GM19025 (cell line): ENCODE data around the gene C4orf50.

Source experiments
- ATAC-seq: cut with Tn5 transposase; IDR thresholded peaks from one replicate; pipeline ENCODE4 v1.9.1; 2021; ENCODE audit warnings: mild to moderate bottlenecking, low read depth, moderate library complexity; ENCODE audit not compliant: unreplicated experiment

The C4orf50 gene

GRCh38 chr4:5927116-5927515 lies 91.1 kb downstream of the C4orf50 start:
- no peak for ATAC-seq

- no peak for ATAC-seq
Measured at GRCh38 chr4:5926598-5926997, 91.6 kb downstream of the C4orf50 start.

GRCh38 chr4:5925419-5926200 lies 92.6 kb downstream of the C4orf50 start:
- ATAC-seq: no peak

DNA sequence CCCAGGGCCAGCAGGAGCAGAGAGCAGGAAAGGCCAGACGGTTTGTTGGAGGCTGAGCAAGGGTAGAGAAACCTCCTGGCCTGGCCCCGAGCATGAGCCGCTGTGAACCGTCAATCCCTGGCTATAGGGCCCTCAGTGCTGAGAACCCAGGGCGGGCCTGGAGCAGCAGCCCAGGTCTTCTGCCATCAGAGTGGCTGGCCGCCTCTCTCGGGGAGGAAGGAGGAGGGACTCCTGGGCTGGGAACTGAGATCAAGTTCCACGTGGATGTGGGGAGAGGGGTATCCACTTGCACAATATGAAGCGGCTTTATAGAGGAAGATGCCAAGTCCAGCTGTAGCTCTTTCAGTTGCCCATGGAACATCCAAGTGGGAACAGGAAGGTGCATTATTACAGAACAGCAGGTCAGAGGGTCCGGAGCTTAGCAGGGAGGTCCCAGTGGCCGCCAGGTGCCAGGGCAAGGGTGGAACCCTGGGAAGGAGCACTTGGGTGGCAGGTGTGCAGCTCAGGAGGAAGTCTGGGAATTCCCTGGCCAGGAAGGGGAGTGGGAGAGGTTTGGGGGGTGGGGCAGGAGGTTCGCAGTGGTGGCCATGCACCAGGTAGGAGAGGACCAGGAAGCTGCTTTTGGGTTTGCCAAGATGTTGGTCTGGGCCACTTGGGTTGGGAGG lies 93.6 kb downstream of the C4orf50 start:
- ATAC-seq: no peak

GRCh38 chr4:5923376-5923775 lies 94.9 kb downstream of the C4orf50 start:
- ATAC-seq: no peak

GRCh38 chr4:5922556-5922955 lies 95.7 kb downstream of the C4orf50 start:
- ATAC-seq: no peak

GRCh38 chr4:5921981-5922380 lies 96.2 kb downstream of the C4orf50 start:
- ATAC-seq: no peak

GRCh38 chr4:5921101-5921980 lies 96.9 kb downstream of the C4orf50 start:
- ATAC-seq: no peak

- no peak for ATAC-seq
Measured at GRCh38 chr4:5919571-5919970, 98.7 kb downstream of the C4orf50 start.

DNA sequence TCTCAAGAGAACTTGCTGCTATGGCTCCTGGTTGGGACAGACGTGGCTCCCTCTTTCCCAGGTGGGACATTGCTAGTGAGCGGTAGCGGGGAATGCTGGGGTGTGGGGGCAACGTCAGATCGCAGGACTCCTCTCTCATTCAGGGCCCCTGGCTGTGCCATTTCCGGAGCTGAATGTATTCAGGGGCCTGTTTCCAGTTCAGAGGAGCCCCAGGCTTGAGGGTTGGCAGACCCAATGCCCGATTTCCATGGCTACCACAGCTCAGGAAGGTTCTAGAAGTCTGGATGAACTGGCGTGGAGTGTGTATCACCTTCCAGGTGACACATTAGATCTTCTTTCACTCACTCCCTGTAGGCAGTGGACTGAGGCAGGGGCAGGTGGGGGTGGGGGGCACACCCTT lies 99.2 kb downstream of the C4orf50 start:
- no peak for ATAC-seq

DNA sequence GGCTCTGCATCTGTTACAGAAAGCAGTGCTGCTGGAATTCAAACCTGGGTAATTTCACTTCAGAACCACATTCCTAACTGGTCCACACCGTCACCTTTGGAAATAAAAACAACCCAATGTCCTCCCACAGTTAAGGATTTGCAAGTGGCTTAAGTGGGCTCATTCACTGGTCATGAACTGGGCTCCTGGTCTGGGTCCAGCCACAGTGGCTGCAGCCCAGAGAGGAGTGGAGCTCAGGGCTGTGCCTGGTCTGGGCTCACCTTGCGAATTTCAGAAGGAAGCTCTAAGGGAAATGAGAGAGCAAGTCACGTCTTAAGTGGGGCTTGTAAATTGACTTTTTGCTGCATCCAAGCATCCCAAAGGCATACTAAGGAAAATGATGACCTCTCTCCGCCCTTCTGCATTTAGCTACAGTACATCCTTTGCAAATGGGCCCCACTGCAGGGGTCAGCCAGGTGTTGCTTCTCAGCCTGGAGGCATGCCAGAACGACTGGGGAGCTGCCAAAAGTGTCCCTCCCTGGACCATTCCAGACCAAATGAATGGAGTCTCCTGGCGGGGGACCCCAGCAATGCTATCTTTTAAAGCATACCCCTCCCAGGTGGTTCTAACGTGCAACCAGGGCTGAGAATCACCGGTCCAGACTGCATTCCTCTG lies 99.8 kb downstream of the C4orf50 start:
- no peak for ATAC-seq

- no peak for ATAC-seq
Measured at GRCh38 chr4:5917672-5918071, 100.6 kb downstream of the C4orf50 start.

GRCh38 chr4:5916229-5916628 lies 102.0 kb downstream of the C4orf50 start:
- ATAC-seq: no peak

DNA sequence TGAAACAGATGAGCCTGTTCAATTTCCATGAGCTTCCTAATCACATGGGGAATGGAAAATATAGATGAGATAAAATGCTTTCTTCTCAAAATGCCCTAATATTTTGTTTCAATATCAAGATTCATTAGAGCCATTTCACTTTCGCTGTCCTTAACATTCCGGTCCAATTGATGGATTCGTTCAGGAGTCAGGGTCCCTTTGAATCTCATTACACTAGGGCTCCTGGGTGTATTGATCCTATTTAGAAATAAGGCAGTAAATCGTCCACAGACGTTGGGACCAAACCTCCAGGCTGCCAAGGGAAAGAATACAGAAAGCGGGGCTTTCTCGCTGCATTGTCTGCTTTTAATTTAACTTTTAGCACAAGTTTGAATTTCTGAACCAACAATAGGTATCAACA lies 104.8 kb downstream of the C4orf50 start:
- no peak for ATAC-seq

DNA sequence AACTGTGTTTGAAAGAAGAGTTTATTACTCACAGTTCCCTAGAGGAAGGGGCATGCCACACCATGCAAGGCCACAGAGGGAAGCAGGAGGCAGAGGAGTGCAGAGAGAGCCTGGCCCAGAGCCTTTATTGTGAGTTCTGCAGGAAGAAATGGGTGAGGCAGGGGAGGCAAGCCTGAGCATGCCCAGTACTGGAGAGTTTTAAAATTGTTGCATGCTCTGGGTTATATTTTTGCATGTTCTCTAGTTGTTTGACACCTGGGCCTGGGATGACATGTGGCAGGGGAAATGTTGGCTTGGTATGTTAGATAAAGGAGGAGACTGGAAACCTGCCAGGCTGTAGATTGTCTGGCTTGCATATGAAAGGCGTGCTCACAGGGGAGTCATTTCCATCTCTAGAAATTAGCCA lies 105.6 kb downstream of the C4orf50 start:
- ATAC-seq: no peak

DNA sequence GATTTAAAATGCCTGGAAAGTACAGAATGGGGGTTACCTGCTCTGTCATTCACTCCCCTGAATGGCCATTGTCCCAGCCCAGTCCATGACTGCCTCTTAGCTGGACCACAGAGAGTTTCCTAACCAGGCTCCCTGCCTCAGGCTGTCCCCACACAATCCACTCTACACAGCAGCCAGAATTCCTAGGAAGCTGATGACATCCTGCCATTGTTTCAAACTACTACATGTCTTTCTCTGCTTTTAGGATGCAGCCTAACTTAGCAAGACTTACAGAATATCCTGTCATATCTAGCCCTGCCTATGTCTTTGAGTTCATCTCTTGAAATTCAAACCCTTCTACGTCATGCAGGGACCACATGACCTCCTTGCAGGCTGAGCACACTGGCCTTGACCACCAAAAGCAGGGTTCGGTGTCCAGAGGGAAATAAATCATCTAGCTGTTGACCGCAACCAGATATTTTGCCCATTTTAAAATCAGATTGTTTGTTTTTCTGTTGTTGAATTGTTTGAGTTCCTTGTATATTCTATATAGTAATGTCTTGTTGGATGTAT lies 109.3 kb downstream of the C4orf50 start:
- no peak for ATAC-seq

- ATAC-seq: no peak
Measured at GRCh38 chr4:5906191-5906590, 112.0 kb downstream of the C4orf50 start.

DNA sequence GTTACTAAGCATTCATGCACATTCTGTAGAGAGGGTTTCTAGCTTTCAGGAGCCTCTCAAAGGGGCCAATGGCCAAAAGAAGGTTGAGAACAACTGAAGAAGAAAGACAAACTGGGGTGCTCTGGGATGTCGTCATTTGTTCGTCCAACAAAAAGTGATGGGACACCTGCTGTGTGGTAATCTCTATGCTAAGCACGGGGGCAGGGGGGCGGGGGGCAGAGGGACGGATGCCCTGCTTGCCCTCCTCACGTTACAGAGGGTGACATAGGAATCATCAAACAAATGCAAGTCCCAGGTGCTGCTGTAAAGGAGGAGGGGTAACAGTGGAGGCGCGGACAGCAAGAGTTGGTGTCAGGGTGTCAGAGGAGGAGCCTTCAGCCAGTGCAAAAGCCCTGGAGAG lies 112.5 kb downstream of the C4orf50 start:
- ATAC-seq: no peak

DNA sequence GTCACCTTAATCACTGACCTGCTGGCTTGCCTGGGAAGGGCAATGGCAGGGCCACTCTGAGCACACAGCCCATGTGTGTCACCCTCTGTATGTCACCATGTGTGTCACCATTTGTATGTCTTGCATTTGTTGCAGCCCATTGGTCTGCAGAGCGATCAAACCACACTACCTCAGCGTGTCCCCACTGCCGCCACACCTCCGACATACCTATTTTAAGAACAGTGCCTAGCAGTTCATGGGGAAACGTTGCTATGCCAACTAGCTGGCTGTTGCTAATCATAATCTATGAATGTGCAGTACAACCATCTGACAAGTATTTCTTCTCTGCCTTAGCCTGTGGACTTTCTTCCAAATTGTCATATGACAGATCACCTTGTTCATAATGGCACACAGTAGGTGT lies 117.4 kb downstream of the C4orf50 start:
- no peak for ATAC-seq

- no peak for ATAC-seq
Measured at GRCh38 chr4:5899881-5900280, 118.3 kb downstream of the C4orf50 start.
